CD4-positive, alpha-beta T cell (primary cell): ENCODE results near the gene SOHLH1. TPM values are rescaled to one million over a fixed set of nuclear protein-coding genes. Genes with fewer than 3 reads are reported as not detected.

Source experiments
- ATAC-seq: fragments of 200-7000 bp; cut with Tn5 transposase; one replicate; pipeline ENCODE4 v1.10.0; 2022; ENCODE audit warnings: mild to moderate bottlenecking; ENCODE audit not compliant: poor library complexity
- CTCF ChIA-PET: fragments of 350-600 bp; sonication (Branson Sonifier 250); formaldehyde crosslinking; loops from one replicate; lab custom pipeline; 2021; ENCODE audit warnings: antibody characterized with exemption, inconsistent platforms; lab: Charles Lee
- POLR2A ChIA-PET: fragments of 350-600 bp; sonication (Branson Sonifier 250); formaldehyde crosslinking; loops from one replicate; lab custom pipeline; 2021; ENCODE audit warnings: antibody characterized with exemption, inconsistent platforms; lab: Charles Lee
- DNase-seq, 14 experiments: peaks; one replicate each; pipeline ENCODE4 v3.0.0-alpha.2; 2013 to 2020; ENCODE audit warnings: mixed read lengths in 2 of 14
- H3K27ac ChIP-seq, 2 donors: one replicate each; pipeline versions ENCODE4 v1.5.1 to v1.7.0; 2013; ENCODE audit warnings: low read length in 2 of 2, low read depth in 1 of 2, mild to moderate bottlenecking in 1 of 2
- H3K27me3 ChIP-seq, 2 experiments: 1 replicate in 1 of 2; 2 replicates in 1 of 2; pipeline versions ENCODE4 v1.6.1 to v1.7.0; 2013; ENCODE audit warnings: low read length in 2 of 2, control low read depth in 1 of 2, mild to moderate bottlenecking in 1 of 2, moderate library complexity in 1 of 2; ENCODE audit not compliant: insufficient read depth in 2 of 2, control insufficient read depth in 1 of 2
- H3K36me3 ChIP-seq: one replicate; pipeline ENCODE4 v1.6.1; 2013; ENCODE audit warnings: low read length, control low read depth; ENCODE audit not compliant: insufficient read depth
- H3K4me1 ChIP-seq: one replicate; pipeline ENCODE4 v1.6.1; 2013; ENCODE audit warnings: low read length, control low read depth; ENCODE audit not compliant: insufficient read depth
- H3K4me3 ChIP-seq: one replicate; pipeline ENCODE4 v1.5.1; 2013; ENCODE audit warnings: mild to moderate bottlenecking, low read length, moderate library complexity
- H3K9me3 ChIP-seq, 2 experiments: 1 replicate in 1 of 2; 2 replicates in 1 of 2; pipeline versions ENCODE4 v1.6.1 to v1.7.0; 2013; ENCODE audit warnings: low read length in 2 of 2, mild to moderate bottlenecking in 2 of 2, control low read depth in 1 of 2, moderate library complexity in 1 of 2; ENCODE audit not compliant: control insufficient read depth in 1 of 2, insufficient read depth in 1 of 2
- H3K27ac Mint-ChIP-seq: one replicate; pipeline ENCODE4 v1.8.0; 2020; ENCODE audit warnings: mixed read lengths
- H3K27me3 Mint-ChIP-seq: one replicate; pipeline ENCODE4 v1.8.0; 2021; ENCODE audit warnings: mixed read lengths
- H3K36me3 Mint-ChIP-seq: one replicate; pipeline ENCODE4 v1.8.0; 2021; ENCODE audit warnings: low read depth, mixed read lengths
- H3K4me1 Mint-ChIP-seq: one replicate; pipeline ENCODE4 v1.8.0; 2021; ENCODE audit warnings: low read depth, mixed read lengths
- H3K4me3 Mint-ChIP-seq: one replicate; pipeline ENCODE4 v1.8.0; 2020; ENCODE audit warnings: mild to moderate bottlenecking, mixed read lengths
- H3K9me3 Mint-ChIP-seq: one replicate; pipeline ENCODE4 v1.8.0; 2020; ENCODE audit warnings: mixed read lengths
- CTCF ChIP-seq: fragments of 200-600 bp; IDR thresholded peaks from one replicate; pipeline ENCODE4 v1.8.0; 2022; ENCODE audit warnings: antibody characterized with exemption, mild to moderate bottlenecking
- intact Hi-C, 2 experiments: fragments of 100-400 bp; cut with DNase I in 1 of 2; cut with micrococcal nuclease in 1 of 2; formaldehyde crosslinking; loops; one replicate each; pipeline versions ENCODE4 v1.15.1 to v1.9.0; 2023 to 2025; cut with DNase I, micrococcal nuclease
- total RNA-seq, 174 experiments: library from RNA in 2 of 174; stranded (reverse) in 2 of 174; gene quantifications; one replicate each; pipeline ENCODE4 v1.2.3 and lab custom pipeline; 2021 to 2026

The SOHLH1 gene
- total RNA-seq, 2 experiments from 2014 or later, result not detected

DNA sequence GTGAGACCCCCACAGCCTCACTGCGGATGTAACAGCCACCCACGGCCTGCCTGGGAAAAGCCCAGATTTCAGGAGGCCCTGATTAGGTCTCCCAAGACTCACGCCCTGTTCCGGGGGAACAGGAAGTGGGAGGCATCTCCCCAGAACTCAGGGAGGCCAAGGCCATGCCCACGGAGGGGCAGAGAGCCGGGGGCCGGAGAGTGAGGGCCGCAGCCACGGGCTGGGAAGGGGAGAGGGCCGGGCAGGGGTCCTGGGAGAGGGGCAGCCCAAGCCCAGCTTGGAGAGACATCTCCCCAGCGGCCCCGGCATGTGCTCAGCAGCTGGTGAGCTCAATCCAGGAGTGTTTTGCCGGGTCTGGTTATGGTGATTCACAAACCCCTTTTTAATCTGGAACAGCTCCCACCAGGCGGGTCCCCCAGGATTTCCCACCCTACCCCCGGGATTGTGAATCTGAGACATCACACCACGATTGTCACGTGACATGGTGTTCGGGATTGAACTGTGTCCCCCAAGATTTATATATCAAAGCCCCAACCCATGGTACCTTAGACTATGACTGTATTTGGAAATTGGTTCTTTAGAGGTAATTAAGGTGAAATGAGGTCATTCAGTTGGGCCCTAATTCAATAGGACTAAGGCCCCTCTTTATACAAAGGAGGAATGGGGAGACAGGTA is 29.3 kb upstream of the SOHLH1 start:
- no peak overlapping the region for H3K27ac ChIP-seq
- H3K4me3 Mint-ChIP-seq, result no peak overlapping the region
- H3K27me3 Mint-ChIP-seq, result peaks cover 13% of the 10 kb centered on the region

GRCh38 chr9:135727257-135727875 is 28.1 kb upstream of the SOHLH1 start:
- no peaks in the 10 kb centered on the region for H3K4me1 Mint-ChIP-seq
- Histone ChIP-seq H3K27ac (no peak overlapping the region), H3K27me3 (peaks cover 3 to 6% of the 10 kb centered on the region in 2 experiments), H3K36me3 (no peaks in the 10 kb centered on the region), H3K4me1 (no peaks in the 10 kb centered on the region), H3K4me3 (no peak overlapping the region), H3K9me3 (peaks cover 6 to 8% of the 10 kb centered on the region in 2 experiments)
- DNase-seq, result no peak
- no peak for TF ChIP-seq CTCF
- H3K4me3 Mint-ChIP-seq, result no peak overlapping the region
- intact Hi-C loops, result no loop called here
- H3K27me3 Mint-ChIP-seq, result peaks cover 13% of the 10 kb centered on the region
- H3K9me3 Mint-ChIP-seq, result peaks cover 11% of the 10 kb centered on the region
- no peaks in the 10 kb centered on the region for H3K36me3 Mint-ChIP-seq
- CTCF ChIA-PET, result no interaction called here
- no peak overlapping the region for H3K27ac Mint-ChIP-seq
- ATAC-seq, result no peak
- POLR2A ChIA-PET, result no interaction called here

More for the DNA sequence above, 29.3 kb upstream of the SOHLH1 start:
- peaks cover 8 to 10% of the 10 kb centered on the region in 2 experiments for H3K9me3 ChIP-seq
- H3K36me3 Mint-ChIP-seq, result no peaks in the 10 kb centered on the region
- intact Hi-C loops, result no loop called here
- no peak for TF ChIP-seq CTCF
- H3K27ac Mint-ChIP-seq, result no peak overlapping the region
- H3K27me3 ChIP-seq, result peaks cover 3 to 6% of the 10 kb centered on the region in 2 experiments
- H3K36me3 ChIP-seq, result no peaks in the 10 kb centered on the region
- ATAC-seq, result no peak
- H3K4me1 ChIP-seq, result no peaks in the 10 kb centered on the region
- peaks cover 11% of the 10 kb centered on the region for H3K9me3 Mint-ChIP-seq
- no peaks in the 10 kb centered on the region for H3K4me1 Mint-ChIP-seq
- no peak for DNase-seq
- ChIA-PET CTCF (no interaction called here), POLR2A (no interaction called here)
- H3K4me3 ChIP-seq, result no peak overlapping the region

DNA sequence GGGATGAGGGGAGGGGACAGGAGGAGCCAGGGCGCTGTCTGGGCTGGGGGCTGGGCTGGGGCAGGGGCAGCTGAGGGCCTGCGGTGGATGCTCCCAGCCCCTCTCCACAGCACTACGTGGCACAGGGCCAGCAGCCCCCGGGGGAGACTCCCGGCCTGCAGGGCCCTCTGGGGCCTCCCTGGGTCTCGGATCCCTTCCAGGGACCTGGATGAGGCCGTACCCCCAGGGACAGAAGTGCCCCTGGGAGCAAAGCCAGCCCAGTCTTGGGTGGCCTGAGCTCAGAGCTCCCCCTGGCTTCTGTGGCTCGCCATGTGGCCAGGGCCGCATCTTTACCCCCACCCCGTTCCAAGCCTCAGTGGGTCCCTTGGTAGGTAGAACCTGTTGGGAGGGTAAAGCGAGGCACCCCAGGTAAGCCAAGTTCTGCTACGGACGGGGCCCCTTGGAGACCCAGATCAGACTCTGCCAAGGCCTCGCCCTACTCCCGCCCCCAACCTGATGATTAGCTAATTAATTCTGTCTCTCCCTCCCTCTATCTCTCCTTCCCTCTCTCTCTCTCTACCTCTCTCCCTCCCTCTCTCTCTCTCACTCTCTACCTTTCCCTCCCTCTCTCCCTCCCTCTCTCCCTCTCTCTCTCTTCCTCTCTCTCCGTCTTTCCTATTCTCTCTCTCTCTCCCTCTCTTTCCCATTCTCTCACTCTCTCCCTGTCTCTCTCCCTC is 27.0 kb upstream of the SOHLH1 start:
- DNase-seq (no peak), ATAC-seq (no peak)
- CTCF ChIA-PET, result no interaction called here

More for the DNA sequence above, 27.0 kb upstream of the SOHLH1 start:
- H3K4me1 ChIP-seq, result no peaks in the 10 kb centered on the region
- Mint-ChIP-seq H3K36me3 (no peaks in the 10 kb centered on the region), H3K27me3 (peaks cover 13% of the 10 kb centered on the region), H3K9me3 (peaks cover 8% of the 10 kb centered on the region), H3K27ac (no peak overlapping the region), H3K4me3 (no peak overlapping the region), H3K4me1 (no peaks in the 10 kb centered on the region)
- TF ChIP-seq CTCF, result no peak
- POLR2A ChIA-PET, result no interaction called here
- H3K27ac ChIP-seq, result no peak overlapping the region
- peaks cover 4% of the 10 kb centered on the region in 2 experiments for H3K9me3 ChIP-seq
- no peaks in the 10 kb centered on the region for H3K36me3 ChIP-seq
- H3K4me3 ChIP-seq, result no peak overlapping the region
- intact Hi-C loops, result no loop called here
- H3K27me3 ChIP-seq, result peaks cover 3 to 6% of the 10 kb centered on the region in 2 experiments
